HUES6 (cell line): ENCODE results near the gene MAS1.

ENCODE experiments used
- H3K27ac ChIP-seq: 2 replicates; pipeline ENCODE4 v1.7.0; 2013; ENCODE audit warnings: low read depth, mild to moderate bottlenecking, low read length, inconsistent platforms
- H3K27me3 ChIP-seq: 2 replicates; pipeline ENCODE4 v1.6.1; 2013; ENCODE audit warnings: low read length; ENCODE audit not compliant: control insufficient read depth, insufficient read depth
- H3K36me3 ChIP-seq: 2 replicates; pipeline ENCODE4 v1.6.1; 2013; ENCODE audit warnings: low read length; ENCODE audit not compliant: control insufficient read depth, insufficient read depth
- H3K4me1 ChIP-seq: 2 replicates; pipeline ENCODE4 v1.6.1; 2013; ENCODE audit warnings: low read length; ENCODE audit not compliant: control insufficient read depth, insufficient read depth
- H3K4me3 ChIP-seq: 2 replicates; pipeline ENCODE4 v1.5.1; 2013; ENCODE audit warnings: low read depth, low read length
- H3K9ac ChIP-seq: one replicate; pipeline ENCODE4 v1.6.1; 2013; ENCODE audit warnings: mild to moderate bottlenecking, low read length
- H3K9me3 ChIP-seq: 2 replicates; pipeline ENCODE4 v1.6.1; 2013; ENCODE audit warnings: low read depth, low read length; ENCODE audit not compliant: control insufficient read depth, insufficient read depth

MAS1 gene

GRCh38 chr6:159880412-159880975, 10.3 kb upstream of the MAS1 start:
- Histone ChIP-seq H3K27me3 (no peaks in the 10 kb centered on the region), H3K4me3 (no peak overlapping the region), H3K9me3 (no peaks in the 10 kb centered on the region), H3K27ac (no peak overlapping the region), H3K4me1 (peaks cover 7% of the 10 kb centered on the region), H3K9ac (no peak overlapping the region), H3K36me3 (no peaks in the 10 kb centered on the region)

- Histone ChIP-seq H3K9ac (no peak overlapping the region), H3K9me3 (no peaks in the 10 kb centered on the region), H3K4me1 (no peaks in the 10 kb centered on the region; the same call in 1 of the 2 replicates), H3K36me3 (no peaks in the 10 kb centered on the region), H3K27ac (no peak overlapping the region), H3K4me3 (no peak overlapping the region), H3K27me3 (peaks cover 7% of the 10 kb centered on the region; the same call in 1 of the 2 replicates)
Measured at GRCh38 chr6:159884720-159885119, 6.1 kb upstream of the MAS1 start.

GRCh38 chr6:159886270-159886669, 4.5 kb upstream of the MAS1 start:
- H3K27me3 ChIP-seq = peaks cover 7% of the 10 kb centered on the region; the same call in 1 of the 2 replicates
- no peak overlapping the region for H3K9ac ChIP-seq
- no peaks in the 10 kb centered on the region for H3K9me3 ChIP-seq
- H3K4me1 ChIP-seq = no peaks in the 10 kb centered on the region; the same call in 1 of the 2 replicates
- no peak overlapping the region for H3K27ac ChIP-seq
- H3K4me3 ChIP-seq = no peak overlapping the region
- H3K36me3 ChIP-seq = no peaks in the 10 kb centered on the region

GRCh38 chr6:159887146-159887545, 3.6 kb upstream of the MAS1 start:
- H3K27me3 ChIP-seq = peaks cover 7% of the 10 kb centered on the region; the same call in 1 of the 2 replicates
- no peak overlapping the region for H3K9ac ChIP-seq
- H3K4me3 ChIP-seq = no peak overlapping the region
- no peaks in the 10 kb centered on the region for H3K36me3 ChIP-seq
- H3K27ac ChIP-seq = no peak overlapping the region
- no peaks in the 10 kb centered on the region for H3K9me3 ChIP-seq
- no peaks in the 10 kb centered on the region; the same call in 1 of the 2 replicates for H3K4me1 ChIP-seq

- Histone ChIP-seq H3K27me3 (peaks cover 7% of the 10 kb centered on the region; the same call in 1 of the 2 replicates), H3K9ac (no peak overlapping the region), H3K27ac (no peak overlapping the region), H3K36me3 (no peaks in the 10 kb centered on the region), H3K4me1 (no peaks in the 10 kb centered on the region; the same call in 1 of the 2 replicates), H3K9me3 (no peaks in the 10 kb centered on the region), H3K4me3 (no peak overlapping the region)
Measured at GRCh38 chr6:159887761-159888160, 3.0 kb upstream of the MAS1 start.

- H3K27ac ChIP-seq = no peak overlapping the region
- H3K9ac ChIP-seq = no peak overlapping the region
- no peak overlapping the region for H3K4me3 ChIP-seq
- H3K27me3 ChIP-seq = peaks cover 9% of the 10 kb centered on the region; the same call in 1 of the 2 replicates
- no peaks in the 10 kb centered on the region; the same call in 1 of the 2 replicates for H3K4me1 ChIP-seq
- no peaks in the 10 kb centered on the region for H3K9me3 ChIP-seq
- H3K36me3 ChIP-seq = no peaks in the 10 kb centered on the region
Measured at GRCh38 chr6:159890201-159890600, 587 bp upstream of the MAS1 start.

- Histone ChIP-seq H3K4me1 (no peaks in the 10 kb centered on the region; the same call in 1 of the 2 replicates), H3K27me3 (peaks cover 9% of the 10 kb centered on the region; the same call in 1 of the 2 replicates), H3K4me3 (no peak overlapping the region), H3K27ac (no peak overlapping the region), H3K9ac (no peak overlapping the region), H3K9me3 (no peaks in the 10 kb centered on the region), H3K36me3 (no peaks in the 10 kb centered on the region)
Measured at GRCh38 chr6:159892053-159892452, 1.3 kb downstream of the MAS1 start.

- Histone ChIP-seq H3K36me3 (no peaks in the 10 kb centered on the region), H3K4me3 (no peak overlapping the region), H3K27me3 (peaks cover 9% of the 10 kb centered on the region; the same call in 1 of the 2 replicates), H3K9ac (no peak overlapping the region), H3K27ac (no peak overlapping the region), H3K9me3 (no peaks in the 10 kb centered on the region), H3K4me1 (no peaks in the 10 kb centered on the region)
Measured at GRCh38 chr6:159893064-159893463, 2.3 kb downstream of the MAS1 start.

- H3K36me3 ChIP-seq = no peaks in the 10 kb centered on the region
- H3K27ac ChIP-seq = no peak overlapping the region
- H3K4me1 ChIP-seq = no peaks in the 10 kb centered on the region
- H3K9me3 ChIP-seq = no peaks in the 10 kb centered on the region
- no peak overlapping the region for H3K9ac ChIP-seq
- no peak overlapping the region for H3K4me3 ChIP-seq
- peaks cover 2% of the 10 kb centered on the region; the same call in 1 of the 2 replicates for H3K27me3 ChIP-seq
Measured at GRCh38 chr6:159894991-159895390, 4.2 kb downstream of the MAS1 start.

GRCh38 chr6:159897603-159898002, 6.8 kb downstream of the MAS1 start:
- Histone ChIP-seq H3K9ac (no peak overlapping the region), H3K4me1 (no peaks in the 10 kb centered on the region), H3K27ac (no peak overlapping the region), H3K36me3 (no peaks in the 10 kb centered on the region), H3K9me3 (no peaks in the 10 kb centered on the region), H3K4me3 (no peak overlapping the region), H3K27me3 (peaks cover 2% of the 10 kb centered on the region; the same call in 1 of the 2 replicates)

GRCh38 chr6:159898519-159898918, 7.7 kb downstream of the MAS1 start:
- Histone ChIP-seq H3K4me3 (no peak overlapping the region), H3K4me1 (no peaks in the 10 kb centered on the region), H3K9ac (no peak overlapping the region), H3K27me3 (peaks cover 2% of the 10 kb centered on the region; the same call in 1 of the 2 replicates), H3K36me3 (no peaks in the 10 kb centered on the region), H3K9me3 (no peaks in the 10 kb centered on the region), H3K27ac (no peak overlapping the region)
